Measurements from ENCODE around the gene WDR5B.
"Not testable (repeated sequence)": the region's sequence is repeated elsewhere in the genome, so short reads cannot be mapped to it uniquely, and the experiment has no call there.

Gene WDR5B

DNA sequence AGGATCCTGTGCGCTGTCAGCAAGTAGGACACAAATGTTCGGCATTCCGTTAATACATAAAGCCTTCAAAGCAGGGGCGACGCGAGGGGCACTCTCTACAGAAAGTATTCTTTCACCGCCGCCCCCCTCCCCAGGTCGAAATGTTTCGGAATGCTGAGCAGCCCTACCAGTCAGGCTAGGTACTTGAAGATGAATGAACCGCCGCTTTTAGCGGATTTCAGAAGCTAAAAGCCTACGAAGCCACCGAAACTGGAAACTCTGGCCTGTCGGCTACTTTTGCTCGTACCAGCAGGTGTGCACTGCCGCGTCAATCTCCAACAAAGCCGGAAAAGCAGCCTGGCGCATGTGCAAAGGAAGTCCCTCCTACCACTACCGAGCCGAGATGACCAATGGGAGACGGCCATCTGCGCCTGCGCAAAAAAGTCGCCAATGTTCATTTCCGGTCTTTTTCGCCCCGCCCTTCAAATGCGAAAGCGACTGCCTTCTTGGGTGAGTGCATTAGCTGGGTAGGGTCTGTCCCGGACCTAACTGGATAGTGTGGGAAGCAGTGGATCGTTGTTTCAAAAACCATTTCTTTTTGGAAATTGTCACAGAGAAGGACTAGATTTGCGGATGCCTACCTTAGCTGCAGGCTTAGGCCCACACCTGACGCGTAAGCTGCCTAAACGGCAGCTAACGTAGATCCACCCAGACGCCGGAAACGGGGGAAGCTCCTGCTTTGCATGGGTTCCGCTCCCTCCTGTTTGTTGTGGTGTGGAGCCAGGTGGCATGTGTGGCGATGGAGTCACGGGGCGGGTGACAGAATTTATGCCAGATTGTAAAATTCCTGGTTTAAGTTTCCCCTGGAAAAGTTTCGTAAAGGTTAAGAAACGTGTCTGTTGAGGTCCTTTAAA, at the start of gene WDR5B:
Gene WDR5B, minus strand, starts transcription at position 301 of the 893 bp plus-strand sequence. CDS start 534 bp downstream, outside the sequence.
- peak; percentile 96 for FAIRE-seq

DNA sequence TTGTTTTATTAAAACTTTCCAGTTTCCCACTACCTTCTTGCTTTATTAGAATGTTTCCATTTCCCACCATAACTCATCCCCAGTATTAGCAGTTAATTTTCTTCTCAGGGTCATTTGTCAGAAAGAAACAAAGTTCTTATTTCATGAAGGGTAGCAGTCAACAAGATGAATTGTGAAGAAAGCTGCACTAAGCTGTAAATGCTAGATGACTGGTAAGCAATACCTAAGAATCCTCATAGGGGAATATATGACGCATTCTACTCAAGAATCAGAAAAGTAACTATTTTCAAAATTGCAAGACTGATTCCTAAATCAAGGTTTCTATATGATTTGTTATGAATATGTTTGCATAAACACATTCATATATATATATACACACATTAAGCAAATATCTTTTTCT, 48.8 kb upstream of the WDR5B start:
- no peak for FAIRE-seq

GRCh38 chr3:122462406-122462805, 46.5 kb upstream of the WDR5B start:
- no peak for FAIRE-seq

GRCh38 chr3:122461806-122462205, 45.9 kb upstream of the WDR5B start:
- no peak for FAIRE-seq

DNA sequence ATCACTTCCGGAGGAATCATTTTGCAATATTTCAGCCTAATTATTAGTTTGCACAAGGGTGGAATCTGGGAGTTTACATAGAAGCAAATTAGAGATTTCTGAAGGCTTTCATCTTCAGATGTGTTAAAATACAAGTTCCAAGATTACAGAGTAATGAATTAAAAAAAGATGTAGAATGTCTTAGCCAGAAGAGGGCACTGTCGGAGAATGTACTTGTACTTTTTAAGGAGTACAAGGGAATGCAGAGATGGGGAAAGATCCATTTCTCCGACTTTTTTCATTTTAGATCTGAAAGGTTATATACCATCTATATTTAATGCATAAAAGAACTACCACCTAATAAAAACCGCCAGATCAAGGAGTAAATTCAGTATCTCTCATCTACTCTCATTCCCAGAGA, 43.1 kb upstream of the WDR5B start:
- peak; percentile 98 for FAIRE-seq

- no peak for FAIRE-seq
These were observed 41.8 kb upstream of the WDR5B start for GRCh38 chr3:122457706-122458105.

- no peak for FAIRE-seq
These were observed 40.2 kb upstream of the WDR5B start for GRCh38 chr3:122456074-122456473.

GRCh38 chr3:122451371-122451770, 35.5 kb upstream of the WDR5B start:
- no peak for FAIRE-seq

- not testable (repeated sequence) for FAIRE-seq
These were observed 32.4 kb upstream of the WDR5B start for GRCh38 chr3:122448218-122448617.

DNA sequence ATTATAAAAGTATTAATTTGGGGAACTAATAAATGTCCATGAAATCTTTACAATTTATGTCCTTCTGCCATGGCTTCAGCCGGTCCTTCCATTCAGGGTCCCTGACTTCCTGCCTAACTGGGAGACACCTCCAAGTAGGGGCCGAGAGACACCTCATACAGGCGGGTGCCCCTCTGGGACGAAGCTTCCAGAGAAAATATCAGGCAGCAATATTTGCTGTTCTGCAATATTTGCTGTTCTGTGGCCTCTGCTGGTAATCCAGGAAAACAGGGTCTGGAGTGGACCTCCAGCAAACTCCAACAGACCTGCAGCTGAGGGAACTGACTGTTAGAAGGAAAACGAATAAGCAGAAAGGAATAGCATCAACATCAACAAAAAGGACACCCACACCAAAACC, 28.6 kb upstream of the WDR5B start:
- not testable (repeated sequence) for FAIRE-seq

- FAIRE-seq: not testable (repeated sequence)
These were observed 28.1 kb upstream of the WDR5B start for GRCh38 chr3:122443762-122444490.

GRCh38 chr3:122443090-122443489, 27.2 kb upstream of the WDR5B start:
- no peak for FAIRE-seq

- no peak for FAIRE-seq
These were observed 20.1 kb upstream of the WDR5B start for GRCh38 chr3:122435950-122436349.

DNA sequence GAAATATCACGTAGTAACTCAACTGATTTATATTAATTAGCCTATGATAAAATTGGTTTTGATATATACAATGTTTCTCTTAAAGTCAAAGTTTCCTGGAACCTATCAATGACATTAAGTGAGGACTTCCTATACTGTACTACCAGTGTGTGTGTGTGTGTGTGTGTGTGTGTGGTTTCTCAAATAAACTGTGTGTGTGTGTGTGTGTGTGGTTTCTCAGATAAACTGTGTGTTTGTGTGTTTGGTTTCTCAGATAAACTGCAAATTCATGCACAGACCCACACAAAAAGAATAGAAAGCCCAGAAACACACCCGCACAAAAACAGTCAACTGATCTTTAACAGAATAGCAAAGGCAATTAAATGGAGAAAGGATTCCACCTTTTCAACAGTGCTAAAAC, 14.5 kb upstream of the WDR5B start:
- no peak for FAIRE-seq

DNA sequence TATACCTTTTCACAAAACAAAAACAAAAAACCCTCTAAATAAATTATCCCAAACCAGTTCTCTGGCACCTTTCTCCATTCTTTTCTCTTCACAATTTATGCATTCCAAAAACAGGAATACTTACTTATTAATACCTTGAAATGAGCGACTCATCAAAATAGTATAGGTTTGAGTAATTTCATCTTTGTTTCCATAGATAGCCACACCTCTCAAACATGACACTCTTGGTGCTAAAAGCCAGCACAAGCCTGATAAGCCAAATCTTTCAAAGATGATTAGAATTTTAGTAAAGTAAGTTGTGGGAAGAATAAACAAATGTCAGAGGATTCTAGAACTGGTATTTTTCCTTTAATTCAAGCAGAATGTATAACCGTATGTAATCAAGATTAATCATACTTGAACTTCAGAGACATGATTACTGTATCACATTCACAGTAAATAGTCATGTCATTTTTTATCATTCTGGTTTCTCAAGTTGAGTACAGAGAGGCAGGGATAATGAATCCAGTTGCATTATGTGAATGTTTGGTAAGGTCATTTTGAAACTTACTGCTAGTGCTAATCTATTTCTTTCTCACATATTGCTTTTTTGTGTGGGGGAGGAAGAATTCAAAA, 12.1 kb upstream of the WDR5B start:
- no peak for FAIRE-seq

GRCh38 chr3:122421836-122422235, 6.0 kb upstream of the WDR5B start:
- FAIRE-seq: no peak

DNA sequence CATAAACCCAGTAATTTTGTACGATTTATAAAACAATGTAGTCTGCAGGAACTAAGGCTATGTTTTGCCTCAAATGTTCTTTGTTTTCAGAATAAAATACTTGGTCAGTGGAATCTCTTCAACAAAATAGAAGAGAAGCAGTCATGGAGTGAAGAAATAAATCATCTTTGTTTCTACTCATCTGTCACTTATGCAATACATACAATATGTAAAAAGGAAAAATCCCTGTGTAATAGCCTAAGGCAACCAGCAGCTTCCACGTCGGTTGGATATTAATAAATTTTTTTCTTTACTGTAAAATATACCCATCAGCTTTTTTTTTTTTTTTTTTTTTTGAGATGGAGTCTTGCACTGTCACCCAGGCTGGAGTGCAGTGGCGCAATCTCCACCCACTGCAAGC, 5.2 kb upstream of the WDR5B start:
- FAIRE-seq: no peak

DNA sequence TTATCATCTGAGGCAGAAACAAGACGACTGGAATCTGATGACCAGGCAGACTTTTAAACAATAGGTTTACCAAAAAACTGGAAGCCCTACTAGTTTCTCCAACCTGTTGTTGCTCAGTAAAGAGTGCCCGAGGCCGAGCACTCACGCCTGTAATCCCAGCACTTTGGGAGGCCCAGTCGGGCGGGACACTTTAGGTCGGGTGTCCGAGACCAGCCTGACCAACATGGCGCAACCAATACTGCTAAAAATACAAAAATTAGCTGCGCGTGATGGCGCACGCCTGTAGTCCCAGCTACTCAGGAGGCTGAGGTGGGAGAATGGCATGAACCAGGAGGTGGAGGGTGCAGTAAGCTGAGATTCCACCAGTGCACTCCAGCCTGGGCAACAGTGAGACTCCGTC, 1.1 kb upstream of the WDR5B start:
- FAIRE-seq: no peak

DNA sequence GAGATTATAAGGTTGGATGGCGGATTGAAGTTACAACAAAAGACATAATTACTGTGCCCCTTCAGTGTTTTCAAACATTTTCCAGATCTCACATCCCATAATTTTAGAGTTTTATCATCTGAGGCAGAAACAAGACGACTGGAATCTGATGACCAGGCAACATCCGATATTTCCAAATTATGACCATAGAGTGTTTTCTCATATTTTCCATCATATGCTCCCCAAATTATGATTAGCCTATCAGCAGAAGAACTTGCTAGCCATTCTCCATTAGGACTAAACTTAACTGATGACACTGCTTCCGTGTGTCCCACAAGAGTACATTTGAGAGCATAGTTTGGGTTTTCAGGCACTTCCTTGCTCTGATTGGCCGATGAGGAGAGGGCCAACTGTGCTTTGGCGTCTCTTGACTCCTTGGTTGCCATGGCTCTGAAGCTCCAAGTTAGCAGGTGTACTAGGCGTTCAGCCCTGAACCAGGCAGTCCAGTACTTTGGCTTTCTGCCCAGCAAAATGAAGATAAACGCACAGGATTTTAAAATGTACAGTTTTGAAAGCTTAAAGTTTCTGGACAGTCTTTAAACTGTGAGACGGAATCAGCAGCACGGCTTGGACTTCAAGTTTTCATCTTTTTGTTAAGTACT, 638 bp downstream of the WDR5B start:
- FAIRE-seq: no peak

DNA sequence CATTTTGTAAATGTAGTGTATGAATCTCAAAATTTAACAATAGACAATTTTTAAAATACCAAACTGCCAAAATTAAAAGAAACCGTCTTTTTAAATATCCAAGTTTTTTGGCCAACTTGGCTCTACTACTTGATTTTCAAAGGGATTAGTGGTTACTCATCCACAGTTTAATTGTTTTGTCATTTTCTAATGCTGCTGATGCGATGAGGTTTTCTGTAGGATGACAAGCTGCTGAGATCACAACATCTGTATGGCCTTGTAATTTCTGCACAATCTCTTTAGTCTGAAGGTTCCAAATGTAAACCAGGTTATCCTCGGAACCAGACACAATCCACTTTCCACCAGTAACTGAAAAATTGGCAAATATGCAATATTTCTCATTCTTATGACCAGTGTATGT, 1.5 kb downstream of the WDR5B start:
- FAIRE-seq: no peak

GRCh38 chr3:122410639-122411038, 5.2 kb downstream of the WDR5B start:
- FAIRE-seq: no peak

GRCh38 chr3:122410111-122410510, 5.8 kb downstream of the WDR5B start:
- FAIRE-seq: no peak

DNA sequence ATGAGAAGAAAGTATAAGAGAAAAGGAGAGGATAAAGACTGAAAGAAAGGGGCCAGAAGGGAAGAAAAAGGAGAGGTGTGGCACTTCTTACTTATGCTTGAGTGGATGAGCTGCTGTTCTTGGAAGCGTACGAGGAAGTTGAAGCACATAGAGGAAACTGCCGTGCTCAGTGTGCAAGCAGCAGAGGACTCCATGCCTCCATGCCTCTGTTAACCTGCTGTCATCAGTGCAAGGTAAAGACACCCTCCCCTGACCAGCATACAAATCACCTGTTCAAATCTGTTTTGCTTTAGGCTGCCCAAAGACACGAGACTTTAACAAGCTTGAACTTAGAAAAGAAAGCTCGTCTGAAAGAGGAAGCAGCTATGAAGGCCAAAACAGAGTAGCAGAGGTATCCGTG, 6.4 kb downstream of the WDR5B start:
- FAIRE-seq: no peak

All from A204.1 (cell line).